ENCODE results near the gene FAM177B.

Gene FAM177B

GRCh38 chr1:222786121-222786520 is 49.1 kb downstream of the FAM177B start:
- no peak for DNase-seq (ENCODE audit: low read depth)

DNA sequence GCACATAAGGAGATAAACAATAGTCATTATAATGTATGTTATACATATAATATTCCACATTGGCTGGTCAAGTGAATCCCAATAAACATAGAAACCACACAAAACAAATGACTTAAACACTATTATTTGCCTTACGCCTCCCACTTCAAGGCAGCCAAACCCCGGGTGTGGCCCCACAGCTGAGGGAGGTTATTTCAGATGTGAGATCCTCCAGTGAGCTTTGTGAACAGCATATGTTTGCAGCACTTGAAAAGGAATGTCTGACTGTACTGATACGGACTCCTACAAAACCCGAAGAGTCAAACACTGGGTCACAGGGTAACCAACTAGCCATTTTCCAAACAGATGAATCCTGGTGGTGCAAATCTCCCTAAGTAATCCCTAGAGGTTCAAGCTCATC is 50.7 kb downstream of the FAM177B start:
- DNase-seq (ENCODE audit: low read depth), result no peak

DNA sequence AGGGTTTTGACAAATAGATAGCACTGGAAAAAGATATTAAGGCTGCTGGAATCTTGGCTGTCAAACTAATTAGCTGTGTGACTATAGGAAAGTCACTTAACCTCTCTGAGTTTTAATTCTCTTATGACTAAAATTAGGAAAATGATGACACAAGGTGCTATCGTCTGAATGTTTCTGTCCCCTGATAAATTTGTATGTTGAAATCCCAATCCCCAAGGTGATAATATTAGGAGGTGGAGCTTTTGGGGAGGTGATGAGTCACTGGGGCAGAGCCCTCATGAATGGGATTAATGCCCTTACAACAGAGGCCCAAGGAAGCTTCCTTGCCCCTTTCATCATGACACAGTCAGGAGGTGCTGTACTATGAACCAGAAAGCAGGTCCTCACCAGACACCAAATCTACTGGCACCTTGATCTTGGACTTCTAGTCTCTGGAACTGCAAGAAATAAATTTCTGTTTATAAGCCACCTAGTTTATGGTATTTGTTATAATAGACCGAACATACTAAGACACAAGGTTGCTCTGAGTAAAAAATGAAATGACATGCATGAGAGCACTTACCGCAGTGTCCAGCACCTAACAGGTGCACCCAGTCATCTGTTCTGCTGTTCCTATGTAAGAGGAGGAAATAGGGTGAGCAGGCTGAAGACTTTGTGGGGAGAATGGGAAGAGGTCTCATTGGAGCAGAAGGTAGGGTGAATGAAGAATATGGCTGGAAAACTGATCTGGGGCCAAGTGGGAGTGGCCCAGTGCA is 51.6 kb downstream of the FAM177B start:
- DNase-seq (ENCODE audit: low read depth), result no peak

DNA sequence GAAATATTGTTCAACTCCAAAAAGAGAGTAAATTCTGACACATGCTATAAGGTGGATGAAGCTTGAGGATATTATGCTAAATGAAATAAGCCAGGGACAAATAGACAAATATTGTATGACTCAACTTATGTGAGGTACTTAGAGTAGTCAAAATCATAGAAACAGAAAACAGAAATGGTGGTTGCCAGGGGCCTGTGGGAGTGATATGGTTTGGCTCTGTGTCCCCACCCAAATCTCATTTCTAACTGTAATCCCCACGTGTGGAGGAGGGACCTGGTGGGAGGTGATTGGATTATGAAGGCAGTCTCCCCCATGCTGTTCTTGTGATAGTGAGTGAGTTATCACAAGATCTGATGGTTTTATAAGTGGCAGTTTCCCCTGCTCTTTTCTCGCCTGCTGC is 53.1 kb downstream of the FAM177B start:
- no peak for DNase-seq (ENCODE audit: low read depth)

DNA sequence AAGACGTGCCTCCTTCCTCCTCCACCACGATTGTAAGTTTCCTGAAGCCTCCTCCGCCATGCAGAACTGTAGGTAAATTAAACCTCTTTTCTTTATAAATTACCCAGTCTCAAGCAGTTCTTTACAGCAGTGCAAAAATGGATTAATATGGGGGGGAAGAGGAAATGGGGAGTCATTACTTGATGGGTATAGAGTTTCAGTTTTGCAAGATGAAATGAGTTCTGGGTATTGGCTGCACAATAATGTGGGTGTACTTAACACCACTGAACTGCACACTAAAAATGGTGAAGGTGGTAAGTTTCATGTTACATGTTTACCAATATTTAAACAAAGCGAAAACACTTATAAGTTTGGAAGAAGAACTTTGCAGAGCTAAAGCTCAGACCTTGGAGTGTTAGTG is 53.5 kb downstream of the FAM177B start:
- no peak for DNase-seq (ENCODE audit: low read depth)

DNA sequence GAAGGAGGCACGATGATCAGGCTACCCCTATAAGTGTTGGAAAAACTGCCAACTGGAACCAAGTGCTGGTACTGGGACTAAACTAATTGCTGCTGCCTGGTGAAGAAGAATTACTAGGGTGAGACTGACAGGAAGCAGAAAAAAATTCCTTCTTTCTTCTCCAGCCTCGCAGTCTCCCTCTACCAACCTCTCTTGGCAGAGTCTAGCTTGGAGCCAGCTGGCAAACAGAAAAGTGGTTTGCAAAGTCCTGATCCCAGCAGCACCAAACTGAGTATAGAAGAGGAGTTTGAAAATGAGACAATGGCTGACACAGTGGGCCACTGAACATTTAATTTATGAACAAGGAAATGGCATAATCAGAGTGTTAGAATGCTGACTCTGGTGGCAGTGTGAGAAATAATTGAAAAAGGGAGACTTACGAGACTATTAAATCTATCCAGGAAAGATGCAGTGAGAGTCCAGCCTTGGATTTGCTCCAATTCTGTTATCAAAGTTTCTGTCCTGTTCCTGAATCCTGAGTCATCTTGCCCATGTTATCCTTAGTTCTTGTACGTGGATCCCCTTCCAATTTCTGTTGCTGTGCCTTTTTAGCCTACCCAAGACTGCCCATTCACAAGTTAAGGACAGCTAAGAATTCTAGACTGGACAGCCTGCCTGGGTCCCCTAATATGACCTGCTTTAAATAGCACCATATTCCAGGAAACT is 54.2 kb downstream of the FAM177B start:
- DNase-seq (ENCODE audit: low read depth), result no peak

GRCh38 chr1:222792744-222793143 is 55.7 kb downstream of the FAM177B start:
- no peak for DNase-seq (ENCODE audit: low read depth)

GRCh38 chr1:222794656-222795474 is 57.9 kb downstream of the FAM177B start:
- peak; percentile 18 for DNase-seq (ENCODE audit: low read depth)

DNA sequence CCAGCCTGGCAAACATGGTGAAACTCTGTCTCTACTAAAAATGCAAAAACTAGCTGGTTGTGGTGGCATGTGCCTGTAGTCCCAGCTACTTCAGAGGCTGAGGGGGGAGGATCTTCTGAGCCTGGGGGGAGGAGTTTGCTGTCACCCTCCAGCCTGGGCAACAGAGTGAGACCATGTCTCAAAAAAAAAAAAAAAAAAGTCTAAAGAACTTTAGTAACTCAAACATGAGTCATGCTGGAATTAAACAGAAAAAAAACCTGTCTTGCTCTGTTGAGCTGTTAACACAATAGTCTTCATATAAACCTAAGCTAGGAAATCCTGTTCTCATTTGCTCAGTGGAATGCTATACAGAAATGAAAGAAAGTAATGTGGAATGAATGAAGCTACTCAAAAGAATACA is 61.1 kb downstream of the FAM177B start:
- peak; percentile 12 for DNase-seq (ENCODE audit: low read depth)

GRCh38 chr1:222798975-222799374 is 62.0 kb downstream of the FAM177B start:
- no peak for DNase-seq (ENCODE audit: low read depth)
